HG03342 (cell line): ENCODE results near the gene TNFRSF8.
"Not testable (repeated sequence)": the region's sequence is repeated elsewhere in the genome, so short reads cannot be mapped to it uniquely, and the experiment has no call there.

ENCODE experiments used
- ATAC-seq: cut with Tn5 transposase; IDR thresholded peaks from one replicate; pipeline ENCODE4 v1.9.1; 2021; ENCODE audit warnings: mild to moderate bottlenecking, moderate library complexity; ENCODE audit not compliant: unreplicated experiment

TNFRSF8 gene

GRCh38 chr1:12063141-12064072, at the start of gene TNFRSF8:
TSS of gene TNFRSF8 (plus strand) at chr1:12063303. CDS start at chr1:12063599, 296 bp downstream.
- ATAC-seq = no peak

- ATAC-seq = no peak
Observed at GRCh38 chr1:12014141-12014991, 48.7 kb upstream of the TNFRSF8 start.

GRCh38 chr1:12015001-12015491, 48.1 kb upstream of the TNFRSF8 start:
- ATAC-seq = no peak

- ATAC-seq = no peak
Observed at GRCh38 chr1:12015499-12015898, 47.6 kb upstream of the TNFRSF8 start.

- no peak for ATAC-seq
Observed at GRCh38 chr1:12016182-12016581, 46.9 kb upstream of the TNFRSF8 start.

- no peak for ATAC-seq
Observed at GRCh38 chr1:12019858-12020509, 43.1 kb upstream of the TNFRSF8 start.

GRCh38 chr1:12021616-12022015, 41.5 kb upstream of the TNFRSF8 start:
- ATAC-seq = no peak

- ATAC-seq = no peak
Observed at GRCh38 chr1:12022036-12022435, 41.1 kb upstream of the TNFRSF8 start.

GRCh38 chr1:12026586-12026985, 36.5 kb upstream of the TNFRSF8 start:
- no peak for ATAC-seq

GRCh38 chr1:12028248-12028647, 34.9 kb upstream of the TNFRSF8 start:
- ATAC-seq = no peak

GRCh38 chr1:12028957-12029511, 34.1 kb upstream of the TNFRSF8 start:
- ATAC-seq = no peak

- ATAC-seq = no peak
Observed at GRCh38 chr1:12029720-12030339, 33.3 kb upstream of the TNFRSF8 start.

- ATAC-seq = no peak
Observed at GRCh38 chr1:12031039-12031980, 31.8 kb upstream of the TNFRSF8 start.

GRCh38 chr1:12032161-12032621, 30.9 kb upstream of the TNFRSF8 start:
- no peak for ATAC-seq

GRCh38 chr1:12033441-12033840, 29.7 kb upstream of the TNFRSF8 start:
- ATAC-seq = not testable (repeated sequence)

GRCh38 chr1:12034381-12034801, 28.7 kb upstream of the TNFRSF8 start:
- ATAC-seq = no peak

- no peak for ATAC-seq
Observed at GRCh38 chr1:12035312-12035711, 27.8 kb upstream of the TNFRSF8 start.

- ATAC-seq = no peak
Observed at GRCh38 chr1:12037486-12038355, 25.4 kb upstream of the TNFRSF8 start.
